HG03135 (cell line): Measurements from ENCODE around the gene JCAD.

Experiments used
- ATAC-seq: cut with Tn5 transposase; IDR thresholded peaks from one replicate; pipeline ENCODE4 v1.9.1; 2021; ENCODE audit warnings: mild to moderate bottlenecking, moderate library complexity; ENCODE audit not compliant: unreplicated experiment

Gene JCAD

GRCh38 chr10:30047924-30048531 lies 11.4 kb downstream of the JCAD start:
- no peak for ATAC-seq

GRCh38 chr10:30047430-30047829 lies 12.0 kb downstream of the JCAD start:
- no peak for ATAC-seq

GRCh38 chr10:30046476-30046875 lies 12.9 kb downstream of the JCAD start:
- no peak for ATAC-seq

GRCh38 chr10:30045961-30046360 lies 13.4 kb downstream of the JCAD start:
- ATAC-seq = no peak

DNA sequence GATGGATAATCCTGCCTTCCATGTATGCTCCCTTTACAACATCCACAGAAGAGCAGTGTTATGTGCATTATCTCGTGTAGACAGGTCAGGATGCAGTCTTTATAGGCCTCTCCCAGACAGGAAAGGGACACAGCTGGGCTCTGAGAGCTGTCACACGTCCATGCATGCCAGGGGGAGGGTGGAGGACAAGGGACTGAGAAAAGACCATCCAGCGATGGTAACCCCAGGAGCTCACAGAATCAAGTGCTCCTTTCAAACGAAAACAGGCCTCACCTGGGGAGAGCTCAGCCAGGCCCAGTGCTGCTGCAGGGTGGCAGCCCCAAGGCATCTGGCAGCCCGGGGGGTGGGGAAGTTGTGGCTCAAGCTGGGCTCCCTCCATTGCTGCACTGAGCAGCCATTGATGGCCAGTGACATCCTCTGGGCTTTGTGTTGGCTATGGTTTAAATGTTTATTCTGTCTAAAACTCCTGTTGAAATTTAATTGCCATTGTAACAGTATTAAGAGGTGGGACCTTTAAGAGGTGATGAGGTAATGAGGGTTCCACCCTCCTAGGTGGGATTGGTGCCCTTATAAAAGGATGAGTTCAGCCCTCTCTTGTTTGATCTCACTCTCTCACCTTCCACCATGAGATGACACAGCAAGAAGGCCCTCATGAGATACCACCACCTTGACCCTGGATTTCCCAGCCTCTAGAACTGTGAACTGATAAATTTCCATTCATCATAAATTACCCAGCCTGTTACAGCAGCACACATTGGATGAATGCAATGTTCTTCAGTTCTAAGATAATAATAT lies 15.7 kb downstream of the JCAD start:
- ATAC-seq = no peak

GRCh38 chr10:30042820-30043219 lies 16.6 kb downstream of the JCAD start:
- no peak for ATAC-seq

DNA sequence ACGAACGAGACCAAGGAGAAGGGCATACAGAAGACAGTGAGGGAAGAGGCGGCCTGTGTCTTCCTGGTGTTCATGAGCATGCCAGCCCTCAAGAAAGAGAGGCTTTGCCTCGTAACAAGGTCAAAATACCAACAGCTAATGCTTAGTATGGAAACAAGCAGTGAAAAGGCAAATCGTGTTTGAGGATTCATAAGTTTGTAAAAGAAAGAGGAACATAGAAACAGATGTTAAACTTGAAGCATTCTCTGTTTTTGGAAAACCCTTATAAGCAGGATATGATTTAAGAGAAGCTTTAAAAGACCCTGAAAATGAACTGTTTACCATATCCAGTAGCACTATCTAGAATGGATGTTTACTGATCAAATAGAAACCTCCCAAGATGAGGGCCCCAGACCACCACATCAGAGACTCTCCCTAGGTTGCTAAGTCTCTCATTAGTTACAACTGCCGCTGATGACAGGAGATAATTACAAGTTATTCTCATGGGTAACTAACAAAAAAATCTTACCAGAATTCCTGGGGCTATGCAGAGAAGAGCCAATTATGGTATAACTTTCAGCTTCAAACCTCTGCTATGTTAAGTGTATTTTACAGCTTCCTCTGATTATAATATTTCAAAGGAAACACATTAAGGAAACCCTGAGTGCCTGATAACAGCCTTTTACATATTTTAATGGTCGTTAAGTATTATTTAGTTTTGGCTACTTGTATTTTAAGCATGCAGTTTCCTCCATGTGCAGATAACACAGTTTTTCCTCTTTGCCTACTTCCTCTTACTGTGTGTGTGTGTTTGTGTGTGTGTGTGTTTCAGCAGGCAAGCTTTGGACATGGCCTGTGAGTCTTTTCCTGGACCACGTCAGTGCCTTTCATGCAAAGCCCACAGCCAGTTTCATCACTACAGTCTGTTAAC lies 17.9 kb downstream of the JCAD start:
- no peak for ATAC-seq

GRCh38 chr10:30040597-30040996 lies 18.8 kb downstream of the JCAD start:
- ATAC-seq = no peak

DNA sequence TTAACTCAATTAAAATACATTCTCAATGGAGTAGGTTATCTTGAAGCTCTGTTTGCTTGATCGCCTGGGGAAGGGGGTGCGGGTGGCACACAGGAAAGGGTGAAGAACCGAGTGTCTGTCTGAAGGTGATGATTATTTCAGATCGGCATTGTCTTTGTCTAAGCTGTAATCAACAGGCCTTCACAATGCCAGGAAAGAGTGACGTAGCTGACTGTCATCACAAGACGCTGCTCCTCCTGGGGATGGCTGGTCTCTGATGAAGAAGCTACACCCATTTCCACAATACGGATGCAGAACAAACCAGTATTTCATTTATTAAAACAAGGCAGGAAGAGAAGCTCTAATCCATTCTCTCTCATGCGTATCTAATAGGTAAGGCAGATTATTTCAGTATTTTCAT lies 19.4 kb downstream of the JCAD start:
- no peak for ATAC-seq

DNA sequence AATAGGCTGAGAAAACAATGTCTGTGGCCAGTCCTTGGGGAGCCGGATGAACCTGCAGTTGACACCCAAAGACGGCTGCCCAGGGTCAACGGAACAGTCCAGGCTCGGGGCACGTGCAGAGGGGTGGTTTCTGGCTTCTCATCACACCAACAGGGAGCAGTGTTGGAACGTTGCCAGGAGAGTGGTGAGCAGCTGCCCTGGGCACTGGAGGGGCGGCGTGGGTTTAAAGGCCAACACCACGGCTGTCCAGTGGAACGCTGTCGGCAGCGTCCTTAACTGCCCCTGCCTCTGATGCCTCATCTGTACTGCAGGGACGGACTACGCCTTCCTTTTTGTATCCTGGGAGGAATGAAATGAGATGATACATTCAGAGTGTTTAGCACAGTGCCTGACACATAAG lies 19.8 kb downstream of the JCAD start:
- ATAC-seq = no peak

- no peak for ATAC-seq
Observed at GRCh38 chr10:30038781-30039536, 20.4 kb downstream of the JCAD start.

DNA sequence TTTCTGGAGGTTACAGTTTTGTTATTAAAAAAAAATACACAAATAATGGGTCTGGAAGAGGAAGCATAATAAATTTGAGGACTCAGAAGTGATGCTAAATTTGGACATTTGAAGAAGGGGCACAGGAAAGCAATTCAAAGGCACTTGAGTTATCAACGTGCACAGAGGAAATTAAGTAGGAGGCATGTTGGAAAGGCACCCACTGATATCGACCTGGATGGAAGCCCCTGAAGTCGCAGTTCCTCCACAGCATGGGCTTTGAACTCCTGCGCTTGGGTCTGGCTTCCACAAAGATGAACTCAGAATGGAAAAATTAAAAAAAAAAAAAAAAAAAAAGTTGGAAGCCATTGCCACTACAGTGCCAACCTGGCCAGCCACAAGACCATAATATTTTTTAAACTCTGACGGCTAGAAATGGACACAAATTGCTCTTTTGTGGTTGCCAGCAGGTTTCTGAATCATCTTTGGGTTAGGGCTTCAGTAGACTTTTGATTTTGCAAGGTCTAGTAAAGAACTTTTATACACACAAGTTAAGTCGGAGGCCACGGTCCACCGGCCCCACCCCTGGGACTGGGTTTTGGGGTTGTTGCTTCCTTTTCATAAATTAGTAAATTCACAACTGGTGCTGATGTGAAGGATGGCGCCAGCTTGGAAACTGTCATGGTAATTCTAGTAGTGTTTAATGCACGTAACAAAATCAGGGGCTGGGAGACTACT lies 21.6 kb downstream of the JCAD start:
- no peak for ATAC-seq

- ATAC-seq = no peak
Observed at GRCh38 chr10:30036811-30037210, 22.6 kb downstream of the JCAD start.

GRCh38 chr10:30036341-30036740 lies 23.0 kb downstream of the JCAD start:
- ATAC-seq = no peak

DNA sequence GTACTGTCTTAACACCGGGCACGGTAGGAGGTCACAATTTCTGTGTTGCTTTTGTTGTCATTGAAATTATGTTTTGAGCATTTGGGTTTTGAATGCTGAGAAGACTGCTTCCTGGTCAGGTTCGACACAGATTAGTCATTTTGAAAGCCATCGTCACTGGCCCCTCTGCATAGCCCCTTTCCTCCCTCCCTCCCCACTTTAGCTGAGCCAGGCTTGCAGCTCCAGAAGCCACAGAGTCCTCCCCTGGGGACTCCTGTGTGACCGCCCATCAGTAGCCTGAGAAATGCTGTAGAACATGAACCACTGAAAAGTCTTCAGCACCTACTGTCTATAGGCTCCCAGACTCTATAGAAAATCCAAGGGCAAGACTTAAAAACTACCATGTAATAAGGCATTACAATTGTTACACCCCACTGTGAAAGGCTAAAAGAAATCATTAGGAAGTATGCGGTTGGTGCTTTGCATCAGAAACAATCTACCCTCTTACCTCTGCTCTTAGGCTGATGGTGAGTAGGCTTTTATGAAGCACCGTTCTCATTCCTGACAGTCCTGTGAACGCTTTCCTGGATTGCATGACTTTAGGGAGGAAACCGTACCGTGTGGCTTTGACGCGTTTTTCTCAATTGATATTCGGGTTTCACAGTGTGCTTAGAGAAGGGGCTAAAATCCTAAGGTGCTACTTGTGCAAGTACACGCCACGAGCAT lies 24.8 kb downstream of the JCAD start:
- peak; percentile 69 for ATAC-seq

- ATAC-seq = no peak
Observed at GRCh38 chr10:30032125-30032524, 27.3 kb downstream of the JCAD start.

GRCh38 chr10:30029872-30030256 lies 29.5 kb downstream of the JCAD start:
- no peak for ATAC-seq

DNA sequence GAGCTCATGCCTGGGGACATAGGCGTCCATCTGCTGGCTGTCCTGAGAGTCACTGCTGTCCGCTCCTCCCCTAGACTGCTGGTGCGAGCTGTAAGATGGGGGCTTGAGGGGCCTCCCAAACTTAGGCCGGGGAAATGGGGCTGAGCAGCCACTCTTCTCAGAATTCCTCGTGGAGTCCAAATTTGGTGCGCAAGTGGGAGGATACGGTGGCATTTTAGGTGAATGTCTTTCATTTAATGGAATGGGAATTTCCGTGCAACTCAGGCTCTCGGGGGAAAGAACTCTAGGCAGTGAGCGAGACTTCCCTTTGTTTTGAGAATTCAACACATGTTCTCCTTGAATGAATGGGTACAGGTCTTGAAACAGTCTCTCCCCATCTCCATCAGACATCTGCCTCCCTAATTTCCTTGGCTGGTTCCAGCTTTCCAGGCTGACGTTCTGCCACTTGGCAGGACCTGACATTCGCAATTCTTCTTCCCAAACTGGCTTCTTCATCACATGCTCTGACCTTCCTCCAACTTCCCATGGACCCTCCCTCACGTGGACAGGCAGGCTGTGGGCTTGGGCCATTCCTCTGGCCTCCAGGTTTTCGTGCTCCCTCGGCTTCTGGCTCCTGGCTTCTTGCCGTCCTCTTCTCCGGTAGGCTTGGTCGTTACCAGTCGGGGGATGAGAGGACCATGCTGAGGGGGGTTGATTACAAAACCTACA lies 30.1 kb downstream of the JCAD start:
- ATAC-seq = no peak

DNA sequence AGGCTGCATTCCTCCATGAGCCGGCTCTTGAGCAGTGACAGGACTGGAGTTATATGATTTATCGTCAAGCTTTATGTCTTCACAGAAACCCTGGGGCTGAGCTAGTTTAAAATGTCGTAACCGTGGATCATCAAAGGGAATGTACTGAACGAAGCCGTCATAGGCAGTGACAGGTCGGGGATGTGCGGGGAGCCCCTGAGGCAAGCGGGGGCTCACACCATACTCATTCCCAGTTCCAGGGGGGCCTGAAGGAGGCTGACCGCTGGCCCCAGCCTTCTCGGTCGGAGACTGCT lies 30.7 kb downstream of the JCAD start:
- no peak for ATAC-seq
